Loucy (cell line): ENCODE results near the gene SENP7.
"Not testable (repeated sequence)": the region's sequence is repeated elsewhere in the genome, so short reads cannot be mapped to it uniquely, and the experiment has no call there.

ENCODE experiments used
- H2AFZ ChIP-seq: fragments of 200-600 bp; sonication (generic); 2 replicates; pipeline ENCODE4 v1.6.0; 2016; ENCODE audit warnings: antibody characterized with exemption, mild to moderate bottlenecking, low read length, moderate library complexity
- H3F3A ChIP-seq: fragments of 200-600 bp; 2 replicates; pipeline ENCODE4 v1.6.0; 2016; ENCODE audit warnings: antibody characterized with exemption, low read depth, mild to moderate bottlenecking
- H3K27me3 ChIP-seq: fragments of 200-600 bp; sonication (generic); 2 replicates; pipeline ENCODE4 v1.6.1; 2014; ENCODE audit warnings: low read length, mild to moderate bottlenecking; ENCODE audit not compliant: insufficient read depth, poor library complexity, severe bottlenecking
- H3K36me3 ChIP-seq: fragments of 200-600 bp; sonication (generic); 2 replicates; pipeline ENCODE4 v1.6.1; 2016; ENCODE audit warnings: low read length; ENCODE audit not compliant: insufficient read depth
- H3K4me1 ChIP-seq: fragments of 200-600 bp; sonication (generic); 2 replicates; pipeline ENCODE4 v1.5.1; 2014; ENCODE audit warnings: low read length, mild to moderate bottlenecking; ENCODE audit not compliant: insufficient read depth, poor library complexity, severe bottlenecking
- H3K4me2 ChIP-seq: fragments of 200-600 bp; sonication (generic); 2 replicates; pipeline ENCODE4 v1.6.0; 2014; ENCODE audit warnings: antibody characterized with exemption, low read length, low read depth, mild to moderate bottlenecking; ENCODE audit not compliant: poor library complexity, severe bottlenecking
- H3K4me3 ChIP-seq: fragments of 200-600 bp; sonication (generic); 2 replicates; pipeline ENCODE4 v1.5.1; 2014; ENCODE audit warnings: low read length, mild to moderate bottlenecking, mixed read lengths; ENCODE audit not compliant: poor library complexity, severe bottlenecking
- H3K79me2 ChIP-seq: fragments of 200-600 bp; sonication (generic); 2 replicates; pipeline ENCODE4 v1.6.1; 2014; ENCODE audit warnings: low read length; ENCODE audit not compliant: insufficient read depth
- H3K9ac ChIP-seq: fragments of 200-600 bp; sonication (generic); 2 replicates; pipeline ENCODE4 v1.6.0; 2014; ENCODE audit warnings: mild to moderate bottlenecking, low read depth, low read length, moderate library complexity; ENCODE audit not compliant: poor library complexity, severe bottlenecking
- H3K9me2 ChIP-seq: fragments of 200-600 bp; sonication (generic); replicated peaks from 2 replicates; pipeline ENCODE4 v1.6.1; 2016; ENCODE audit warnings: low read depth, low read length, mixed read lengths
- H3K9me3 ChIP-seq: fragments of 200-600 bp; sonication (generic); 2 replicates; pipeline ENCODE4 v1.6.1; 2014; ENCODE audit warnings: mild to moderate bottlenecking, antibody characterized with exemption, low read length, low read depth; ENCODE audit not compliant: insufficient read depth
- H4K20me1 ChIP-seq: fragments of 200-600 bp; sonication (generic); 2 replicates; pipeline ENCODE4 v1.6.0; 2014; ENCODE audit warnings: antibody characterized with exemption, low read length, mild to moderate bottlenecking; ENCODE audit not compliant: insufficient read depth, poor library complexity, severe bottlenecking
- EZH2phosphoT487 ChIP-seq: fragments of 200-600 bp; IDR thresholded peaks from 2 replicates; pipeline ENCODE4 v1.6.1; 2018; ENCODE audit warnings: antibody characterized with exemption, mild to moderate bottlenecking, moderate library complexity, borderline replicate concordance
- TF ChIP-seq, protein P1 (sequence below): fragments of 200-600 bp; sonication (generic); conservative IDR thresholded peaks from 2 replicates; pipeline ENCODE4 v1.5.1; 2014; ENCODE audit warnings: mild to moderate bottlenecking, antibody characterized with exemption, low read length

SENP7 gene

GRCh38 chr3:101551359-101552081 lies 38.5 kb upstream of the SENP7 start:
- H3K4me3 ChIP-seq, H2AFZ ChIP-seq, H3K36me3 ChIP-seq, H3K9me3 ChIP-seq, H3F3A ChIP-seq, H3K9ac ChIP-seq, H4K20me1 ChIP-seq, H3K4me1 ChIP-seq, H3K79me2 ChIP-seq, H3K9me2 ChIP-seq, H3K4me2 ChIP-seq: not testable (repeated sequence)
- H3K27me3 ChIP-seq: peaks cover 16% of the 10 kb centered on the region

DNA sequence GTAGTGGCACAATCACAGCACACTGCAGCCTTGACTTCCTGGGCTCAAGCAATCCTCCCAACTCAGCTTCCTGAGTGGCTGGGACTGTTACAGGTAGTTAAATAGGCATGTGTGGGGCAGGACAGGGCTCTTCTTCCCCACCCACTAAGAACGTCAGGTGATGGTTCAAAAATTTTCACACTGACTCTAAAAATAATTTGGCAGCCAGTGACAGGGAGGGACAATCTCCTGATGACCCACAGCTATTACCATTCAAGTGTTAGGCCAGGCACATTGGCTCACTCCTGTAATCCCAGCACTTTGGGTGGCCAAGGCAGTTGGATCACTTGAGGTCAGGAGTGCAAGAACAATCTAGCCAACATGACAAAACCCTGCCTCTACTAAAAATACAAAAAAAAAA lies 36.5 kb upstream of the SENP7 start:
- Histone ChIP-seq H4K20me1 (no peaks in the 10 kb centered on the region), H3K79me2 (no peaks in the 10 kb centered on the region), H3K27me3 (no peaks in the 10 kb centered on the region), H3K9me3 (no peaks in the 10 kb centered on the region), H2AFZ (no peak overlapping the region), H3K4me2 (no peak overlapping the region), H3K9ac (no peak overlapping the region), H3K9me2 (no peaks in the 10 kb centered on the region), H3F3A (no peaks in the 10 kb centered on the region), H3K36me3 (no peaks in the 10 kb centered on the region), H3K4me3 (no peak overlapping the region), H3K4me1 (no peaks in the 10 kb centered on the region)
- TF ChIP-seq EZH2phosphoT487: no peak
- TF ChIP-seq, protein P1, sequence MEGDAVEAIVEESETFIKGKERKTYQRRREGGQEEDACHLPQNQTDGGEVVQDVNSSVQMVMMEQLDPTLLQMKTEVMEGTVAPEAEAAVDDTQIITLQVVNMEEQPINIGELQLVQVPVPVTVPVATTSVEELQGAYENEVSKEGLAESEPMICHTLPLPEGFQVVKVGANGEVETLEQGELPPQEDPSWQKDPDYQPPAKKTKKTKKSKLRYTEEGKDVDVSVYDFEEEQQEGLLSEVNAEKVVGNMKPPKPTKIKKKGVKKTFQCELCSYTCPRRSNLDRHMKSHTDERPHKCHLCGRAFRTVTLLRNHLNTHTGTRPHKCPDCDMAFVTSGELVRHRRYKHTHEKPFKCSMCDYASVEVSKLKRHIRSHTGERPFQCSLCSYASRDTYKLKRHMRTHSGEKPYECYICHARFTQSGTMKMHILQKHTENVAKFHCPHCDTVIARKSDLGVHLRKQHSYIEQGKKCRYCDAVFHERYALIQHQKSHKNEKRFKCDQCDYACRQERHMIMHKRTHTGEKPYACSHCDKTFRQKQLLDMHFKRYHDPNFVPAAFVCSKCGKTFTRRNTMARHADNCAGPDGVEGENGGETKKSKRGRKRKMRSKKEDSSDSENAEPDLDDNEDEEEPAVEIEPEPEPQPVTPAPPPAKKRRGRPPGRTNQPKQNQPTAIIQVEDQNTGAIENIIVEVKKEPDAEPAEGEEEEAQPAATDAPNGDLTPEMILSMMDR: no peak

DNA sequence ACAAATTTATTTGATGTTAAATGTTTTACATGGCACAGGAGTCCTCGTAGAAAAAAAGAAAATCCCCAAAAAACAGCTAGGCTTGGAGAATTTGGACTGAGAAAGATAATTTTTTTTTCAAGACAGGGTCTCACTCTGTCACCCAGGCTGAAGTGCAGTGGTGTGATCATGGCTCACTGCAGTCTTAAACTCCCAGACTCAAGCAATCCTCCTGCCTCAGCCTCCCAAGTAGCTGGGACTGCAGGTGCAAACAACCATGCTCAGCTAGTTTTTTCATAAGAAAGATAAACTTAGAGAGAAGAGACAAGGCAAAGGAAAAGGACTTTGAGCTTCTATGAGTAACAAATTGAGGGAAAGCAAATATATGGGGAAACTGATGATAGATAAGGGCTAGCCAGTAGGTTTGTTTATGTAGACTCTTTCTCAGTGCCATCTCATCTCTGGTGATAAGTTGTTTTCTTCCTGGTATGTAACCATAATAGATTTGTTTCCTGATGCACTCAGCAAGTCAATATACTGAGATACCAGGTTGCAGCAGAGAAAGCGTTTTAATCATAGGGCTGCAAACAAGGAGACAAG lies 35.6 kb upstream of the SENP7 start:
- no peak overlapping the region for H2AFZ ChIP-seq
- H3K4me2 ChIP-seq: no peak overlapping the region
- H3K4me3 ChIP-seq: no peak overlapping the region
- no peaks in the 10 kb centered on the region for H3K9me2 ChIP-seq
- H3K27me3 ChIP-seq: no peaks in the 10 kb centered on the region
- no peak overlapping the region for H3K9ac ChIP-seq
- no peaks in the 10 kb centered on the region for H3F3A ChIP-seq
- no peaks in the 10 kb centered on the region for H3K79me2 ChIP-seq
- H3K4me1 ChIP-seq: peaks cover 8% of the 10 kb centered on the region
- no peaks in the 10 kb centered on the region for H3K9me3 ChIP-seq
- no peaks in the 10 kb centered on the region for H4K20me1 ChIP-seq
- H3K36me3 ChIP-seq: no peaks in the 10 kb centered on the region
- TF ChIP-seq, protein P1: no peak
- TF ChIP-seq EZH2phosphoT487: no peak
